ENCODE measurements around the gene MCF2L.

The MCF2L gene

DNA sequence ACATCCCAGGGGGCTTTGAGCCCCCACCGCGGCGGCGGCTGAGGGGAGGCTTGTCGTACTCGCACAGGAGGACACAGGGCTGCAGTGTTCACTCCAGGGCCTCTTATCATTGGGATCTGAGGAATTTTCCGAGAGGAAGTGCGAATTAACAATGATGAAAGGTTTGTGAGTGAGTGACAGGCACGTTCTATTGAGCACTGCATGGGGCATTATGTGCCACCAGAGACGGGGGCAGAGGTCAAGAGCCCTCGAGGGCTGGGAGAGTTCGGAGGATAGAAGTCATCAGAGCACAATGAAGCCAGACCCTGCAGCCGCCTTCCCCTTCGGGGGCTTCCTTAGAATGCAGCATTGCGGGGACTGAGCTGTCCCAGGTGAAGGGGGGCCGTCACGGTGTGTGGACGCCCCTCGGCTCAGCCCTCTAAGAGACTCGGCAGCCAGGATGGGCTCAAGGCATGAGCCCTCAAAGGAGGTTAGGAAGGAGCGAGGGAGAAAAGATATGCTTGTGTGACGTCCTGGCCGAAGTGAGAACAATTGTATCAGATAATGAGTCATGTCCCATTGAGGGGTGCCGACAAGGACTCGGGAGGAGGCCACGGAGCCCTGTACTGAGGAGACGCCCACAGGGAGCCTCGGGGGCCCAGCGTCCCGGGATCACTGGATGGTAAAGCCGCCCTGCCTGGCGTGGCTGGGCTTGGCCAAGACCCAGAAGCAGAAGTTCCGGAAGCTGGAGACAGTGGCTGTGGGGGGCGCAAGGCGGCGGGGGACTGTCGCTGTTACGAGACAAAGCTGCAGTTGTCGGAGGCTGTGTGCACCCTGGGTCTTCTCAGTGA is 53.9 kb downstream of the MCF2L start:
- no peak for ATAC-seq
- TF ChIP-seq, protein P1, sequence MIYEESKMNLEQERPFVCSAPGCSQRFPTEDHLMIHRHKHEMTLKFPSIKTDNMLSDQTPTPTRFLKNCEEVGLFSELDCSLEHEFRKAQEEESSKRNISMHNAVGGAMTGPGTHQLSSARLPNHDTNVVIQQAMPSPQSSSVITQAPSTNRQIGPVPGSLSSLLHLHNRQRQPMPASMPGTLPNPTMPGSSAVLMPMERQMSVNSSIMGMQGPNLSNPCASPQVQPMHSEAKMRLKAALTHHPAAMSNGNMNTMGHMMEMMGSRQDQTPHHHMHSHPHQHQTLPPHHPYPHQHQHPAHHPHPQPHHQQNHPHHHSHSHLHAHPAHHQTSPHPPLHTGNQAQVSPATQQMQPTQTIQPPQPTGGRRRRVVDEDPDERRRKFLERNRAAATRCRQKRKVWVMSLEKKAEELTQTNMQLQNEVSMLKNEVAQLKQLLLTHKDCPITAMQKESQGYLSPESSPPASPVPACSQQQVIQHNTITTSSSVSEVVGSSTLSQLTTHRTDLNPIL (CRISPR knock-in tag; IDR thresholded peaks at IDR 0.05; ENCODE audit: low read depth), result no peak
- TF ChIP-seq ZFP30 (CRISPR knock-in tag; IDR thresholded peaks at IDR 0.05), result no peak

DNA sequence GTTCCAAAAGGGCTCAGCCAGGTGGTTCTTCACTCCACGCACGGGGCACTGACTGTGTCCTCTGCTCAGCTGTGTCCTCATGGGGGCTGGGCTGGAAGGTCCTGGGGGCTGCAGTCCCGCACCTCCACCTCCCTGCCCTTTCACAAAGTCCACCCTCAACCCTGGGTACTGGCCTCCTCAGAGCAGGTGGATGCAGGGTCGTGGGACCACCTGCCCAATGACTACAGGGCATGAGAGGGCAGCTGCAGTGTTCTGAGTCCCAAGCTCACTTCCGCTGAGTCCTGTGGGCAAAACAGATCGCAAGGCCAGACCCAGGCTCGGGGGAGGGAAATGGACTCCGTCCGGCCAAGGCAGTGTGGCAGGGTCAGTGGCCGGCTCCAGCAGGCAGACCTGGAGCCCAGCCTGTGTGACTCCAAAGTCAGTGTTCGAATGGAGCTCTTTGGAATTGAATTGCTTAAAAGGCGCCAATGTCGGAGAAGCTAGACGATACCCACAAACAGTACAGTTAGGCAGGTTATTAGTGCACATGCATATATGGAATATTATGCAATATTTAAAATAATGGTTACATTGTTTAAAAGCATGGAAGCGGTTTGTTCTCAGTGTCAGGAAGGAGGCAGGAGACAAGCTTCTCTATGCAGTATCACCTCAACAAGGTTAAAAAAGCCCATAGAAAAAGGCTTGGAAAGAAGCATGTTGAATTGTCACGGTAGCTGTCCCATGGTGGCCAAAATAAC is 54.8 kb downstream of the MCF2L start:
- ATAC-seq, result no peak
- TF ChIP-seq SNAI2 (CRISPR knock-in tag; IDR thresholded peaks at IDR 0.05), result no peak
- TF ChIP-seq OSR1 (CRISPR knock-in tag; IDR thresholded peaks at IDR 0.05), result no peak
- no peak for TF ChIP-seq ZFP30 (CRISPR knock-in tag; IDR thresholded peaks at IDR 0.05)
- TF ChIP-seq, protein P1 (CRISPR knock-in tag; IDR thresholded peaks at IDR 0.05; ENCODE audit: low read depth), result no peak
- no peak for TF ChIP-seq TCF4 (CRISPR knock-in tag; IDR thresholded peaks at IDR 0.05; ENCODE audit: borderline replicate concordance)
- no peak for TF ChIP-seq ZNF8 (CRISPR knock-in tag; IDR thresholded peaks at IDR 0.05)
- TF ChIP-seq, protein P2, sequence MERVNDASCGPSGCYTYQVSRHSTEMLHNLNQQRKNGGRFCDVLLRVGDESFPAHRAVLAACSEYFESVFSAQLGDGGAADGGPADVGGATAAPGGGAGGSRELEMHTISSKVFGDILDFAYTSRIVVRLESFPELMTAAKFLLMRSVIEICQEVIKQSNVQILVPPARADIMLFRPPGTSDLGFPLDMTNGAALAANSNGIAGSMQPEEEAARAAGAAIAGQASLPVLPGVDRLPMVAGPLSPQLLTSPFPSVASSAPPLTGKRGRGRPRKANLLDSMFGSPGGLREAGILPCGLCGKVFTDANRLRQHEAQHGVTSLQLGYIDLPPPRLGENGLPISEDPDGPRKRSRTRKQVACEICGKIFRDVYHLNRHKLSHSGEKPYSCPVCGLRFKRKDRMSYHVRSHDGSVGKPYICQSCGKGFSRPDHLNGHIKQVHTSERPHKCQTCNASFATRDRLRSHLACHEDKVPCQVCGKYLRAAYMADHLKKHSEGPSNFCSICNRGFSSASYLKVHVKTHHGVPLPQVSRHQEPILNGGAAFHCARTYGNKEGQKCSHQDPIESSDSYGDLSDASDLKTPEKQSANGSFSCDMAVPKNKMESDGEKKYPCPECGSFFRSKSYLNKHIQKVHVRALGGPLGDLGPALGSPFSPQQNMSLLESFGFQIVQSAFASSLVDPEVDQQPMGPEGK (CRISPR knock-in tag; IDR thresholded peaks at IDR 0.05; ENCODE audit: borderline replicate concordance), result no peak
- TF ChIP-seq, protein P3, sequence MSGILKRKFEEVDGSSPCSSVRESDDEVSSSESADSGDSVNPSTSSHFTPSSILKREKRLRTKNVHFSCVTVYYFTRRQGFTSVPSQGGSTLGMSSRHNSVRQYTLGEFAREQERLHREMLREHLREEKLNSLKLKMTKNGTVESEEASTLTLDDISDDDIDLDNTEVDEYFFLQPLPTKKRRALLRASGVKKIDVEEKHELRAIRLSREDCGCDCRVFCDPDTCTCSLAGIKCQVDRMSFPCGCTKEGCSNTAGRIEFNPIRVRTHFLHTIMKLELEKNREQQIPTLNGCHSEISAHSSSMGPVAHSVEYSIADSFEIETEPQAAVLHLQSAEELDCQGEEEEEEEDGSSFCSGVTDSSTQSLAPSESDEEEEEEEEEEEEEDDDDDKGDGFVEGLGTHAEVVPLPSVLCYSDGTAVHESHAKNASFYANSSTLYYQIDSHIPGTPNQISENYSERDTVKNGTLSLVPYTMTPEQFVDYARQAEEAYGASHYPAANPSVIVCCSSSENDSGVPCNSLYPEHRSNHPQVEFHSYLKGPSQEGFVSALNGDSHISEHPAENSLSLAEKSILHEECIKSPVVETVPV (CRISPR knock-in tag; IDR thresholded peaks at IDR 0.05), result no peak
- TF ChIP-seq BACH2 (CRISPR knock-in tag; IDR thresholded peaks at IDR 0.05; ENCODE audit: borderline replicate concordance), result no peak
- no peak for TF ChIP-seq GLIS3 (CRISPR knock-in tag; IDR thresholded peaks at IDR 0.05)
- no peak for TF ChIP-seq ZNF565 (CRISPR knock-in tag; conservative IDR thresholded peaks at IDR 0.05; ENCODE audit: low read depth)
- no peak for TF ChIP-seq TOX (CRISPR knock-in tag; IDR thresholded peaks at IDR 0.05; ENCODE audit: borderline replicate concordance)
- no peak for TF ChIP-seq ESRRG (CRISPR knock-in tag; IDR thresholded peaks at IDR 0.05)
- no peak for TF ChIP-seq ZFP3 (CRISPR knock-in tag; IDR thresholded peaks at IDR 0.05)
- TF ChIP-seq ZNF70 (CRISPR knock-in tag; IDR thresholded peaks at IDR 0.05), result no peak
- TF ChIP-seq, protein P4, sequence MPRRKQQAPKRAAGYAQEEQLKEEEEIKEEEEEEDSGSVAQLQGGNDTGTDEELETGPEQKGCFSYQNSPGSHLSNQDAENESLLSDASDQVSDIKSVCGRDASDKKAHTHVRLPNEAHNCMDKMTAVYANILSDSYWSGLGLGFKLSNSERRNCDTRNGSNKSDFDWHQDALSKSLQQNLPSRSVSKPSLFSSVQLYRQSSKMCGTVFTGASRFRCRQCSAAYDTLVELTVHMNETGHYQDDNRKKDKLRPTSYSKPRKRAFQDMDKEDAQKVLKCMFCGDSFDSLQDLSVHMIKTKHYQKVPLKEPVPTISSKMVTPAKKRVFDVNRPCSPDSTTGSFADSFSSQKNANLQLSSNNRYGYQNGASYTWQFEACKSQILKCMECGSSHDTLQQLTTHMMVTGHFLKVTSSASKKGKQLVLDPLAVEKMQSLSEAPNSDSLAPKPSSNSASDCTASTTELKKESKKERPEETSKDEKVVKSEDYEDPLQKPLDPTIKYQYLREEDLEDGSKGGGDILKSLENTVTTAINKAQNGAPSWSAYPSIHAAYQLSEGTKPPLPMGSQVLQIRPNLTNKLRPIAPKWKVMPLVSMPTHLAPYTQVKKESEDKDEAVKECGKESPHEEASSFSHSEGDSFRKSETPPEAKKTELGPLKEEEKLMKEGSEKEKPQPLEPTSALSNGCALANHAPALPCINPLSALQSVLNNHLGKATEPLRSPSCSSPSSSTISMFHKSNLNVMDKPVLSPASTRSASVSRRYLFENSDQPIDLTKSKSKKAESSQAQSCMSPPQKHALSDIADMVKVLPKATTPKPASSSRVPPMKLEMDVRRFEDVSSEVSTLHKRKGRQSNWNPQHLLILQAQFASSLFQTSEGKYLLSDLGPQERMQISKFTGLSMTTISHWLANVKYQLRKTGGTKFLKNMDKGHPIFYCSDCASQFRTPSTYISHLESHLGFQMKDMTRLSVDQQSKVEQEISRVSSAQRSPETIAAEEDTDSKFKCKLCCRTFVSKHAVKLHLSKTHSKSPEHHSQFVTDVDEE (CRISPR knock-in tag; IDR thresholded peaks at IDR 0.05), result no peak
- no peak for TF ChIP-seq RARB (CRISPR knock-in tag; IDR thresholded peaks at IDR 0.05)
- TF ChIP-seq ZC3H10 (CRISPR knock-in tag; IDR thresholded peaks at IDR 0.05), result no peak
- TF ChIP-seq, protein P5, sequence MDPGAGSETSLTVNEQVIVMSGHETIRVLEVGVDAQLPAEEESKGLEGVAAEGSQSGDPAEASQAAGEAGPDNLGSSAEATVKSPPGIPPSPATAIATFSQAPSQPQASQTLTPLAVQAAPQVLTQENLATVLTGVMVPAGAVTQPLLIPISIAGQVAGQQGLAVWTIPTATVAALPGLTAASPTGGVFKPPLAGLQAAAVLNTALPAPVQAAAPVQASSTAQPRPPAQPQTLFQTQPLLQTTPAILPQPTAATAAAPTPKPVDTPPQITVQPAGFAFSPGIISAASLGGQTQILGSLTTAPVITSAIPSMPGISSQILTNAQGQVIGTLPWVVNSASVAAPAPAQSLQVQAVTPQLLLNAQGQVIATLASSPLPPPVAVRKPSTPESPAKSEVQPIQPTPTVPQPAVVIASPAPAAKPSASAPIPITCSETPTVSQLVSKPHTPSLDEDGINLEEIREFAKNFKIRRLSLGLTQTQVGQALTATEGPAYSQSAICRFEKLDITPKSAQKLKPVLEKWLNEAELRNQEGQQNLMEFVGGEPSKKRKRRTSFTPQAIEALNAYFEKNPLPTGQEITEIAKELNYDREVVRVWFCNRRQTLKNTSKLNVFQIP (CRISPR knock-in tag; IDR thresholded peaks at IDR 0.05; ENCODE audit: borderline replicate concordance, low read depth), result no peak
- no peak for TF ChIP-seq ISL1 (CRISPR knock-in tag; IDR thresholded peaks at IDR 0.05)
